Activated CD8-positive, alpha-beta T cell treated with anti-CD3 and anti-CD28 coated beads for 36 hours (primary cell): ENCODE results near the gene EFNA5. TPM values are rescaled to one million over a fixed set of nuclear protein-coding genes. Genes with fewer than 3 reads are reported as not detected.

Experiments
- ATAC-seq: fragments of 200-7000 bp; cut with Tn5 transposase; one replicate; pipeline ENCODE4 v1.10.0; 2021; ENCODE audit warnings: mild to moderate bottlenecking, moderate library complexity
- CTCF ChIA-PET: fragments of 350-600 bp; sonication (Branson Sonifier 250); formaldehyde crosslinking; loops from one replicate; lab custom pipeline; 2021; ENCODE audit warnings: antibody characterized with exemption; lab: Charles Lee
- POLR2A ChIA-PET: fragments of 350-600 bp; sonication (Branson Sonifier 250); formaldehyde crosslinking; loops from one replicate; lab custom pipeline; 2021; ENCODE audit warnings: antibody characterized with exemption; lab: Charles Lee
- DNase-seq: peaks from one replicate; pipeline ENCODE4 v3.0.0-alpha.2; 2020
- H3K27ac Mint-ChIP-seq: one replicate; pipeline ENCODE4 v1.8.0; 2021; ENCODE audit warnings: mild to moderate bottlenecking, mixed read lengths
- H3K27me3 Mint-ChIP-seq: one replicate; pipeline ENCODE4 v1.8.0; 2021; ENCODE audit warnings: mixed read lengths
- H3K36me3 Mint-ChIP-seq: one replicate; pipeline ENCODE4 v1.8.0; 2021; ENCODE audit warnings: low read depth, mixed read lengths
- H3K4me1 Mint-ChIP-seq: one replicate; pipeline ENCODE4 v1.8.0; 2021; ENCODE audit warnings: low read depth, mixed read lengths
- H3K4me3 Mint-ChIP-seq: one replicate; pipeline ENCODE4 v1.8.0; 2021; ENCODE audit warnings: mild to moderate bottlenecking, moderate library complexity, mixed read lengths
- H3K9me3 Mint-ChIP-seq: one replicate; pipeline ENCODE4 v1.8.0; 2021; ENCODE audit warnings: mixed read lengths
- intact Hi-C: fragments of 100-400 bp; cut with micrococcal nuclease; formaldehyde crosslinking; loops from one replicate; pipeline ENCODE4 v1.10.0; 2022
- total RNA-seq, 2 experiments: library from RNA; stranded (reverse); gene quantifications; one replicate each; pipeline ENCODE4 v1.2.3, GENCODE V29; 2021
- TF ChIP-seq, protein P1 (sequence below): fragments of 200-600 bp; IDR thresholded peaks from one replicate; pipeline ENCODE4 v1.8.0; 2022; ENCODE audit warnings: antibody characterized with exemption, mild to moderate bottlenecking

The EFNA5 gene
- total RNA-seq, 2 experiments from 2014 or later: not detected

DNA sequence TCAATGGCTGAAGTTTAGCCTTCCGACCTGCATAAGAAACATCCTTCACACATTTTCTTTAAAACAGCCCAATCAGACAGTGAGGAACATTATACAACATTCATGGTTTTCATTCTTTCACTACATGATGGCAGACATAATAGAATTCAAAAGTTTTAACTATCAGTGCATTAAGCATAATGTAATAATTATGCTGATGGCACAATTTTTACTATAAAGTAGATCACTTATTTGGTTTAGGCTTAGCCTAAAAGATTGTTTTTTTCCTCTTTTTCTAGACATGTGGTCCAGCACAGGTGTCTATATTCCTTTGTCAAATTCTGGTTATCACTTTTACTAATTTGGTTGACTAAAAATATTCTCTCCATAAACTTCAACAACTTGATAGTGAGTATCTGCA lies 46.5 kb downstream of the EFNA5 start:
- ChIA-PET POLR2A (no interaction called here), CTCF (interaction anchor here (1.2 kb wide), 1 partner anchor 47 kb away, joined by 3 read pairs; no protein-coding TSS in a partner anchor)
- H3K27ac Mint-ChIP-seq: no peak overlapping the region
- no peaks in the 10 kb centered on the region for H3K27me3 Mint-ChIP-seq
- H3K4me1 Mint-ChIP-seq: no peaks in the 10 kb centered on the region
- H3K9me3 Mint-ChIP-seq: no peaks in the 10 kb centered on the region
- H3K4me3 Mint-ChIP-seq: no peak overlapping the region
- no peaks in the 10 kb centered on the region for H3K36me3 Mint-ChIP-seq
- no peak for ATAC-seq
- intact Hi-C loops: no loop called here
- TF ChIP-seq, protein P1, sequence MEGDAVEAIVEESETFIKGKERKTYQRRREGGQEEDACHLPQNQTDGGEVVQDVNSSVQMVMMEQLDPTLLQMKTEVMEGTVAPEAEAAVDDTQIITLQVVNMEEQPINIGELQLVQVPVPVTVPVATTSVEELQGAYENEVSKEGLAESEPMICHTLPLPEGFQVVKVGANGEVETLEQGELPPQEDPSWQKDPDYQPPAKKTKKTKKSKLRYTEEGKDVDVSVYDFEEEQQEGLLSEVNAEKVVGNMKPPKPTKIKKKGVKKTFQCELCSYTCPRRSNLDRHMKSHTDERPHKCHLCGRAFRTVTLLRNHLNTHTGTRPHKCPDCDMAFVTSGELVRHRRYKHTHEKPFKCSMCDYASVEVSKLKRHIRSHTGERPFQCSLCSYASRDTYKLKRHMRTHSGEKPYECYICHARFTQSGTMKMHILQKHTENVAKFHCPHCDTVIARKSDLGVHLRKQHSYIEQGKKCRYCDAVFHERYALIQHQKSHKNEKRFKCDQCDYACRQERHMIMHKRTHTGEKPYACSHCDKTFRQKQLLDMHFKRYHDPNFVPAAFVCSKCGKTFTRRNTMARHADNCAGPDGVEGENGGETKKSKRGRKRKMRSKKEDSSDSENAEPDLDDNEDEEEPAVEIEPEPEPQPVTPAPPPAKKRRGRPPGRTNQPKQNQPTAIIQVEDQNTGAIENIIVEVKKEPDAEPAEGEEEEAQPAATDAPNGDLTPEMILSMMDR: no peak
- no peak for DNase-seq

DNA sequence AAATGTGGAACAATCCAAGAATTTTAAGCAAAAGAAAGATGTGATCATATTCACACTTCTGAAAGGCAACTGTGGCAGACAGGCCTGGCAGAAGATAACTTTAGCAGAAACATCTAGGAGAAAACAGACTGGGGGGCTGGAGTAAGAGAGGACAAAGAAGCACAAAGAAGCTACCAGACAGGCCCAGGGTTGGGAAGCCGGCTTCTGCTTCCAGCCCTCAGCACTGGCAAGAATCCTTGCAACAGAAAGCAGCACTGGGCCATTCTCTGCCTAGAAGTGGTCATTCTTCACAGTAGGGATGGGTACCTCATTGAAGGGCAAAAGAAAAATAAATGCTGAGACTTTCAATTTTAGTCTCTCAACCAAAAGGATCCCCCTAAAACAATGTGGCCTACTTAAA lies 49.6 kb downstream of the EFNA5 start:
- no peak for DNase-seq
- POLR2A ChIA-PET: no interaction called here

DNA sequence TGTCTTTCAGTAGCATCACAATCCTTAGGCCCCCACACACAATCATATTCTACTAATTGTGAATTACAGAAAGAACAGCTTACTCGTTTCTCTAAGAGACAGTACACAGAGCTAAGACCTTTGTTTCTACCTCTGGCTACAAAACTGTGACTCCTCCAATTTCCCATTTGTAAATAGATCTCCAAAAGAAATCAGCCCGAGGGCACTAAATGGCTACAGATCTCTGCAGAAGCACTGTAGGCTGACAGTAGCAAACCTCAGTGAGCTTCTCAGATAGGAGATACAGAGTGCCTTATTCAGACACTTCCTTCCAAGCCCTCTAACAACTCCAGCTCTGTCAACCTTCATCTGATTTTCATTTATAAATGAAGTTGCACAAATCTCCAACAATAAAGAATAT lies 51.0 kb downstream of the EFNA5 start:
- Mint-ChIP-seq H3K9me3 (no peaks in the 10 kb centered on the region), H3K27me3 (peaks cover 2% of the 10 kb centered on the region), H3K27ac (no peak overlapping the region), H3K4me1 (no peaks in the 10 kb centered on the region), H3K36me3 (no peaks in the 10 kb centered on the region), H3K4me3 (no peak overlapping the region)
- DNase-seq (no peak), ATAC-seq (no peak)
- ChIA-PET CTCF (no interaction called here), POLR2A (no interaction called here)
- TF ChIP-seq, protein P1: no peak
- intact Hi-C loops: no loop called here

More for the DNA sequence above, 49.6 kb downstream of the EFNA5 start:
- H3K36me3 Mint-ChIP-seq: no peaks in the 10 kb centered on the region
- ATAC-seq: no peak
- TF ChIP-seq, protein P1: no peak
- CTCF ChIA-PET: no interaction called here
- no peaks in the 10 kb centered on the region for H3K4me1 Mint-ChIP-seq
- no peak overlapping the region for H3K4me3 Mint-ChIP-seq
- no peaks in the 10 kb centered on the region for H3K27me3 Mint-ChIP-seq
- H3K9me3 Mint-ChIP-seq: no peaks in the 10 kb centered on the region
- H3K27ac Mint-ChIP-seq: no peak overlapping the region
- intact Hi-C loops: no loop called here

DNA sequence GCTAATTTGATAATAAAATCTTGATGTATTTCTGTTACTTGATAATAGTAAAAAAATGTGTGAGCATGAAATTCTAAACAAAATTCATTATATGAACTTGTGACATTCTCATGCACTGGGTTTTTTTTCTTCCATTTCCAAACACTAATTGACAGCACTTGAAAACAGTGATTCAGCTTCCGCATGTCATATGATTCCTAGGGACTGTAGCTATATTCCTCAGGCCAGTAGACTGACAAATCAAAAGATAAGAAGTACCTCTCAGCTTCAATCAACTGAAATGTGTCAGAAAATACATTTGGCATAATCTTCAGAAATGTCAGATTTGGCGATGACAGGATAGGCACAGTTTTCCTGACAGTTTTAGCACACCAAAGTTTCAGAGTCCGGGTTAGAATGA lies 52.5 kb downstream of the EFNA5 start:
- POLR2A ChIA-PET: no interaction called here
- DNase-seq: no peak
- no peak for ATAC-seq
- Mint-ChIP-seq H3K36me3 (no peaks in the 10 kb centered on the region), H3K9me3 (no peaks in the 10 kb centered on the region), H3K27ac (no peak overlapping the region), H3K4me1 (no peaks in the 10 kb centered on the region), H3K4me3 (no peak overlapping the region), H3K27me3 (peaks cover 2% of the 10 kb centered on the region)
- CTCF ChIA-PET: no interaction called here
- intact Hi-C loops: no loop called here
- TF ChIP-seq, protein P1: no peak

DNA sequence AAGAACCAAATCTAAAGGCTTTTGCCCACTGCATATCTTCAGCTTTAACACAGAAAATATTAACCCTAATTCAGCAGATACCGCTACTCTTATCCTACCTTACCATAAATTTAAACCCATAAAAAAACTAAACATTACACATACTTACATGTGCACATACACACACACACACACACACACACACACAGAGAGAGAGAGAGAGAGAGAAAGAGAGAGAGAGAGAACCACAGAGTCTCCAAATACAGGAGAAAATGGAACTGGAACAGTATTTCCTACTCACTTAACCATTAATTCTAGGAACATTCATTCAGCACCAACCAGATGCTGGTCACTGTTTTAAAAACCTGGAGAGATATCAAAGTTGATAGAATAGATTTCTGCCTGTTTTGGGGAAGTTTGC lies 53.7 kb downstream of the EFNA5 start:
- ChIA-PET CTCF (interaction anchor here (0.7 kb wide), 1 partner anchor 8 kb away, joined by 3 read pairs; no protein-coding TSS in a partner anchor), POLR2A (no interaction called here)
- H3K4me3 Mint-ChIP-seq: no peak overlapping the region
- no peaks in the 10 kb centered on the region for H3K9me3 Mint-ChIP-seq
- no peak for ATAC-seq
- H3K36me3 Mint-ChIP-seq: no peaks in the 10 kb centered on the region
- intact Hi-C loops: no loop called here
- H3K27me3 Mint-ChIP-seq: peaks cover 2% of the 10 kb centered on the region
- no peak overlapping the region for H3K27ac Mint-ChIP-seq
- no peaks in the 10 kb centered on the region for H3K4me1 Mint-ChIP-seq
- TF ChIP-seq, protein P1: no peak
- no peak for DNase-seq
